Prostate gland (tissue), 2 donors: ENCODE measurements around the gene DMBX1.

ENCODE experiments used
- POLR2AphosphoS5 ChIP-seq: sonication (generic); formaldehyde crosslinking; IDR thresholded peaks from one replicate; pipeline ENCODE4 v1.6.1; 2017; ENCODE audit warnings: antibody characterized with exemption
- TF ChIP-seq, protein P1 (sequence below), 4 experiments: fragments of 200-600 bp in 2 of 4; fragments of 450-650 bp in 2 of 4; sonication (generic) in 2 of 4; IDR thresholded peaks; 1 replicate in 3 of 4; 2 replicates in 1 of 4; pipeline ENCODE4 v1.5.1; 2016 to 2019; ENCODE audit warnings: antibody characterized with exemption in 4 of 4, mild to moderate bottlenecking in 2 of 4, moderate library complexity in 2 of 4

DNA sequence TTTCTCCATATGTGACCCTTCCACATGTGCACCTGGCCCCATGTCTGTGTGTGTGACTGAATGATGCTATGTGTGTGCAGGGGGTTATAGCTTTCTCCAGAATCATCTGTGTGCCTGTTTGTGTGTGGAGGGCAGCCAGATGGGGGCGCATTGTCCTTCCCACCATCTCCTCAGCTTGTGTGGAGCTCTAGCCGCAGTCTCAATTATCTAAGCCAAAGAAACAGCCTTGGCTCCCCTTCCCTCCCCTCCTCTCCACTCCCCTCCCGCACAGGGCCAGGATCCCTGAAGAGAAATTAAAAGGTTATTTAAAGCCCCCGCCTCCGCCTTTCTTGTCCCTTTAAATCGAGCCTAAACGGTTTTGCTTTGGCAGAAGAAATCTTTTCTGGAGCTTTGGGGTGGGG, 1.8 kb upstream of the DMBX1 start:
- no peak for TF ChIP-seq POLR2AphosphoS5
- TF ChIP-seq, protein P1, sequence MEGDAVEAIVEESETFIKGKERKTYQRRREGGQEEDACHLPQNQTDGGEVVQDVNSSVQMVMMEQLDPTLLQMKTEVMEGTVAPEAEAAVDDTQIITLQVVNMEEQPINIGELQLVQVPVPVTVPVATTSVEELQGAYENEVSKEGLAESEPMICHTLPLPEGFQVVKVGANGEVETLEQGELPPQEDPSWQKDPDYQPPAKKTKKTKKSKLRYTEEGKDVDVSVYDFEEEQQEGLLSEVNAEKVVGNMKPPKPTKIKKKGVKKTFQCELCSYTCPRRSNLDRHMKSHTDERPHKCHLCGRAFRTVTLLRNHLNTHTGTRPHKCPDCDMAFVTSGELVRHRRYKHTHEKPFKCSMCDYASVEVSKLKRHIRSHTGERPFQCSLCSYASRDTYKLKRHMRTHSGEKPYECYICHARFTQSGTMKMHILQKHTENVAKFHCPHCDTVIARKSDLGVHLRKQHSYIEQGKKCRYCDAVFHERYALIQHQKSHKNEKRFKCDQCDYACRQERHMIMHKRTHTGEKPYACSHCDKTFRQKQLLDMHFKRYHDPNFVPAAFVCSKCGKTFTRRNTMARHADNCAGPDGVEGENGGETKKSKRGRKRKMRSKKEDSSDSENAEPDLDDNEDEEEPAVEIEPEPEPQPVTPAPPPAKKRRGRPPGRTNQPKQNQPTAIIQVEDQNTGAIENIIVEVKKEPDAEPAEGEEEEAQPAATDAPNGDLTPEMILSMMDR (IDR thresholded peaks at IDR 0.05) = no peak
